ENCODE results near the gene ERBB4.

- TF ChIP-seq CTCF (IDR thresholded peaks at IDR 0.05) = no peak
- TF ChIP-seq POLR2A (IDR thresholded peaks at IDR 0.05) = no peak
Observed at GRCh38 chr2:211331736-211332135, 1206.9 kb downstream of the ERBB4 start.

Measured in esophagus squamous epithelium (tissue), 4 donors.